Neural cell (in vitro differentiated cells): ENCODE data around the gene KPNA4.

ENCODE experiments used
- EZH2 ChIP-seq: fragments of 200-600, 300-800 bp; shearing (Covaris generic), sonication (generic); IDR thresholded peaks from 2 replicates; pipeline ENCODE4 v1.6.1; 2014; ENCODE audit warnings: antibody characterized with exemption, low read length, borderline replicate concordance, mild to moderate bottlenecking; ENCODE audit not compliant: insufficient read depth, poor library complexity, severe bottlenecking
- TF ChIP-seq, protein P1 (sequence below): fragments of 450-650 bp; IDR thresholded peaks from 2 replicates; pipeline ENCODE4 v1.5.1; 2014; ENCODE audit warnings: antibody characterized with exemption, mild to moderate bottlenecking, moderate library complexity; ENCODE audit not compliant: poor library complexity, severe bottlenecking

DNA sequence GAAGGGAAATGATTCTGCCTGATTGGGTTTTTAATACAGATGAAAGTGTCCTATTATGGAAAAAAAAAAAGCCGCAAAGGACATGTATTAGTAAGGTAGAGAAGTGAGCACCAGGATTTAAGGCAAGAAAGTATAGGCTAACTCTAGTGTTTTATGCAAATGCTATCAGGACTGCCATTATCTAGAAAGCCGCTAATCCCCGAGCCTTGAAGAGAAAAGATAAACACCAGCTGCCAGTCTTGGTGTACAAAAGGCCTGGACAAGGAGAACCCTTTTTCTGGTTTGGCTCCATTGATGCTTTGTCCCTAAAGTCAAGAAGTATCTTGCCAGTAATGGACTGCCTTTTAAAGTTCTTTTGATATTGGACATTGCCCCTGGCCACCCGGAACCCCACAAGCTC lies 107.2 kb downstream of the KPNA4 start:
- TF ChIP-seq, protein P1, sequence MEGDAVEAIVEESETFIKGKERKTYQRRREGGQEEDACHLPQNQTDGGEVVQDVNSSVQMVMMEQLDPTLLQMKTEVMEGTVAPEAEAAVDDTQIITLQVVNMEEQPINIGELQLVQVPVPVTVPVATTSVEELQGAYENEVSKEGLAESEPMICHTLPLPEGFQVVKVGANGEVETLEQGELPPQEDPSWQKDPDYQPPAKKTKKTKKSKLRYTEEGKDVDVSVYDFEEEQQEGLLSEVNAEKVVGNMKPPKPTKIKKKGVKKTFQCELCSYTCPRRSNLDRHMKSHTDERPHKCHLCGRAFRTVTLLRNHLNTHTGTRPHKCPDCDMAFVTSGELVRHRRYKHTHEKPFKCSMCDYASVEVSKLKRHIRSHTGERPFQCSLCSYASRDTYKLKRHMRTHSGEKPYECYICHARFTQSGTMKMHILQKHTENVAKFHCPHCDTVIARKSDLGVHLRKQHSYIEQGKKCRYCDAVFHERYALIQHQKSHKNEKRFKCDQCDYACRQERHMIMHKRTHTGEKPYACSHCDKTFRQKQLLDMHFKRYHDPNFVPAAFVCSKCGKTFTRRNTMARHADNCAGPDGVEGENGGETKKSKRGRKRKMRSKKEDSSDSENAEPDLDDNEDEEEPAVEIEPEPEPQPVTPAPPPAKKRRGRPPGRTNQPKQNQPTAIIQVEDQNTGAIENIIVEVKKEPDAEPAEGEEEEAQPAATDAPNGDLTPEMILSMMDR: no peak
- no peak for TF ChIP-seq EZH2
